NOMO-1 treated with DMSO at 0.1 percent for 48 hours (cell line): Measurements from ENCODE around the gene SIRPA.

Experiments
- DNase-seq: peaks from one replicate; lab custom pipeline; 2025; ENCODE audit not compliant: unreplicated experiment; lab: John Stamatoyannopoulos, UW

The SIRPA gene

GRCh38 chr20:1887756-1888155 is 7.5 kb upstream of the SIRPA start:
- DNase-seq = no peak

GRCh38 chr20:1888796-1889463 is 6.3 kb upstream of the SIRPA start:
- DNase-seq = peak; percentile 94

- DNase-seq = no peak
These were observed 4.5 kb upstream of the SIRPA start for GRCh38 chr20:1890469-1891262.

DNA sequence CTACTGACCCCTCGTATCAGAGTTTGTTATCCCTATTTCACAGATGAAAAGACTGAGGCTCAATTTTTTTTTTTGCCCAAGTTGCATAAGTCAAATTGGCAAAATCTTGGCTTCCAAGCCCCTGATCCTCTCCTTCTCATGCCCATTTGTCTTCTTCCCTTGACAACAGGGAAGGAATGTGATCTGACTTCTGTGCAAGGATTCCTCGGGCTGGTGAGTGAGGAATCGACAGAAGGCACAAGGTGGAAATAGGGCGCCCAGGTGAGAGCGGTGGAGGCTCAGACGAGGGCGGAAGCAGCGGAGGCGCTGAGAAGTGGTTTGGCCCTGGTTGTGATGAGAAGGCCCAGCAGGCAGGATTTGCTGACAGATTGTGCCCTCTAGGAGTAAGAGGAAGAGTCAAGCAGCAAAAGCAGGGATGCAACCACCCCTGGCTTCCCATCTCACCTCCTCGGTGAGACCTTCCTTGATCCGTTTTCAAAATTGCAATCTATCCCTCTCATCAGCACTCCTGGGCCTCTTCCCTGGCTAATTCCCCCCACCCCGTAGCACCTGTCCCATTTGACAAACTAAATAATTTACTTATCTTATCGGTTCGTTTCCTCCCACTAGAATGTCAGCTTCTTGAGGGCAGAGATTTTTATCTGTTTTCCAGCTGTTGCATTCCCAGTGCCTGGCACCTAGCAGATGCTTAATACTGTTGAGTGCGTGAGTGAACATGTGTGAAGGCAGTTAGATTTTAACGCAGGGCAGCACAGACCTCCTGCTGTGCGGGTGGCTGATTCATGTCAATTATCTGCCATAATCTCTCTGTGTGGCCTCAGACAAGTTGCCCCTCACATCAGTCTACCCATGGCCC is 3.7 kb upstream of the SIRPA start:
- no peak for DNase-seq

- DNase-seq = no peak
These were observed 3.2 kb upstream of the SIRPA start for GRCh38 chr20:1892119-1892385.

- DNase-seq = peak; percentile 74
These were observed 1.3 kb upstream of the SIRPA start for GRCh38 chr20:1893721-1894470.

- peak; percentile 44 for DNase-seq
These were observed 696 bp upstream of the SIRPA start for GRCh38 chr20:1894471-1894950.

DNA sequence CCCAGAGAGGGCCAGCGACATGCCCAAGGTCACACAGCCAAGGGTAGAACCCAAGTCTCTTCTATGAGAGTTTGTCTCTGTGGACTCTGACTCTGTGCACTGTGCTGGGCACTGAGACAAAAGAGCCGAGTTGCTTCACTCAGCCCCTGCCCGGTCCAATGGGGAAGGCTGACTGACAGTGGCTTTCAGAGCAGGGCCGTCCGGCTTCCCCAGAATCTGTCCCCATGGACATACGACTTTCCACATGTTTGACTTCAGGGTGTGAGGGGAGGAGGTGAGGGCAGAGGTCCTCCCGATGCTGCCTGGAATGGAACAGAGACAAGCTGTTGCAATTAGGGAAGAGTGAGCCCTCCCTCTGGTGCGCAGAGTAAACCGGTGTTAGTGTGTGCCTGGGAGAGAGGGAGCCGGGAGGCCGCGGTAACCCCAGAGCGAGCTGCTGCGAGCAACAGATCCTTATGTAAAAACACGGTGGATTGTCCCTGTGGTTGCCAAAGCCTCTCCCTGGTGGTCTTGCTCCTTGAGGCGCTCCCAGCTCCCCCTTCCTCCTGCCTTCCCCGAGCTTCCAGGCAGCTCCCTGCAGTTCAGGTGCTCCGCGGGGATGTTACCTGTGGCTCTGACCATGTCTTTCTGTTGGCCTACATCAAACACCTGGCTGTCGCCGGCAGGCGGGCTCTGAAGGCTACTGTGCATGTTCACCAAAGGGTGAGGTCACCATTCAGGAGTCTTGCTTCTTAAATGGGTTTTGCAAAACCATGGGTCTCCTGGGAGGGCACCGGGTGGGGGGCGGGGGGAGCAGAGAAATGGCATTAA is 672 bp downstream of the SIRPA start:
- DNase-seq = peak; percentile 14

DNA sequence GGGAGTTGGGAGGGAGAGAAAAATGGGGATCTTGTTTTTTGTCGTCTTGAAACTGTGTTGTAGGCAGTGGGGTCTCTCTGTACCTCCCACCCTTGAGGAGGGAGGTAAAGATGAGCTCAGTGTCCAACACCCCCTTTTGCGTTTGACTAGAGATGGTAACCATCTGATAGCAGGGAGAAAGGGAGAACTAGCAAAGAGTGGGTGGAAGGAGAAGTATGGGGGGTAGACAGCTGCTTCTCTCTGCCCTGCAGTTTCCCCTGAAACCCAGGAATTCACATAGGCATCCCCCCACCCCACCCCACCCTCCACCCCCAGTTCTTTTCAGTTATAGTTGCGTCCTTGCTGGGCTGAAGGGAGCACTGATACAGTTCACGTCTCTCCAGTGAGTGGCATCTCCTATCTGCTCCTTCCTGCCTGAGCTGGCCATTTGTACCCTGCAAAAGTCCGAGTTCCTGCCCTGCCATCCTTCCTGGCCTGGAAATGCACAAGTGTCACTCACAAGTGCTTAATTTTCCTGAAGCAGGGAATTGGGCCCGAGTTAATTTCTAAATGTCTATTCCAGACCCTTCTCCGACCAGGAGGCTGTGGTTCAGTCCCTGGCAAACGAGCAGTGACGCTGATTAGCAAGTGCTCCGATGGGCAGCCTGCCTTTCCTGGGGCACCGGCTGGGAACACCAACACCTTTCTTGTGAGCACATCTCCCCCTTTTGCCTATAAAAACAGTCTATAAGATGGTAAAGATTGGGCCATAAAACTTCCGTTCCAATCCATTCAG is 1.5 kb downstream of the SIRPA start:
- peak; percentile 30 for DNase-seq

- DNase-seq = peak; percentile 13
These were observed 2.3 kb downstream of the SIRPA start for GRCh38 chr20:1897541-1897940.

- peak; percentile 87 for DNase-seq
These were observed 2.8 kb downstream of the SIRPA start for GRCh38 chr20:1897965-1898464.

DNA sequence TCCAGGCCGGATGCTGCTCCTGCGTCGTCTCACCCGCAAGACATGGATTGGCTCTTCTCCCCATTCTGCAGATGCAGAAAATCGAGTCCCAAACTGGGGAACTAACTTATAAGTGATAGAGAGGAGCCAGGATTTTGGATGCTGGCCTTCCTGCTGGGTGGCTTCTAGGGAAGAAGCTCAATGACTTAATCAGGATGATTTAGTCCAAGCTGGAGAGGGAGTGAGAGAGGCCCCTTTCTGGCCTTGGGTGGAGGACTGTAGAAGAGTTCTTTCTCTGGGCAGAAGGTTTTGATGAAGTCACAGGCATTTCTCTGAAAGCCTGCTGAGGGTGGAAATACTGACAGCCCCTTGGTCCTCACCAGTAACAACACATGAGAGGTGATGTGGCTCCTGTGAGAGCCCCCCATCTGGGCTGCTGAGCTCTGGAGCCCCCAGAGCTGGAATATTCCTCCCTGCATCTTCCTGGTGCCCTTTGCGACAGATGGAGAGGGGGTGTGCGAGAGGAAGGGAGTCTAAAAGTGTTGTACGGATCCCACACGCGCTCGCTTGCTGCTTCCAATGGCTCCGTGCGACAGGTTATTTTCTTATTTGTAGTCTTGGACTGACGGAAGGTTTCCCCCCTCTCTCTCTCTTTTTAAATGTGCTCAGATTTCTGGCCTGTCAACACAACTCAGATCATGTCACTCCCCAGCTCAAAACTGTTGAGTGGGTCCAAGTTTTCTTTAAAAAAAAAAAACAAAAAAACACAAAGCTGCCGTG is 3.5 kb downstream of the SIRPA start:
- no peak for DNase-seq

GRCh38 chr20:1899241-1899525 is 4.0 kb downstream of the SIRPA start:
- no peak for DNase-seq

- DNase-seq = no peak
These were observed 5.2 kb downstream of the SIRPA start for GRCh38 chr20:1900321-1900801.

- DNase-seq = no peak
These were observed 6.5 kb downstream of the SIRPA start for GRCh38 chr20:1901704-1902103.

DNA sequence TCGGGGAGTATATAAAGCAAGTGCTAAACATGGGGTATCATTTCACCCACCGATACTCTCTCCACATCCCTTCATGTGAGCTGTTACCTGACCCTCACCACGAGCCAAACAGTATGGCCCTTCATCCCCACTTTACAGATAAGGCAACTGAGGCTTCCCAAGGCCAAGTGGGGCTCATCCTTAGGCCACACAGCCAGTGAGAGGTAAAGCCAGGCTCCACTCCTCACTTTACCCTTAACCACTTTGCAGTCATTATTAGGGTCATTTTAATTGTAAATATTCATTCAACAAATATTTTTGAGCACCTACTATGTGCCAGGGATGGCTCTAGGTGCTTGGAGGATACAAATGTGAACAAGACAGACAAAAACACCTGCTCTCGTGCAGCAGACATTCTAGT is 7.0 kb downstream of the SIRPA start:
- no peak for DNase-seq

- DNase-seq = no peak
These were observed 8.9 kb downstream of the SIRPA start for GRCh38 chr20:1904135-1904534.

DNA sequence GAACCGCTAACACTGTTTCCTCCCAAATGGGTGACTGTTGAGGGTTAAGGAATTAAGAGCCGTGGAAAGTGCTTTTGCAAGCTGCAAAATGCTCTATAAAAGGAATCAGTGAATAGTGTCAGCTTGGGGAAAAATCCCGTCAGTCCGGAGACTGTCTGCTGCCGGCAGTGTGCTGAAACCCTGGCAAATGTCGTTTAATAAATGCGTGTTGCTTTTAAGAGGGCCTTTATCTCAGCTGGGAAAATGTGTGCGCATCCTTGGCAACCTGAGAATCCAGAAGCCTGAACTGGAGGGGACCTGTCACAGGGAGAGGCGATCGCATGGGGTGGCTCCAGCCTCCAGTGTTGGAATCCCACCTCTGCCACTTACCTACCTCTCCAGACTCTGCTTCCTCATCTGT is 9.8 kb downstream of the SIRPA start:
- DNase-seq = no peak

GRCh38 chr20:1905693-1906092 is 10.5 kb downstream of the SIRPA start:
- DNase-seq = no peak
